ENCODE measurements around the gene TCEAL3.

GRCh38 chrX:103560256-103560655 is 47.5 kb upstream of the TCEAL3 start:
- TF ChIP-seq CTCF (IDR thresholded peaks at IDR 0.05; ENCODE audit: low read depth, low read length), result no peak
- no peak for TF ChIP-seq POLR2A (IDR thresholded peaks at IDR 0.05; ENCODE audit: extremely low read depth, insufficient read length)

Data from NB4 (cell line).